ENCODE results near the gene MFSD6. TPM values are rescaled to one million over a fixed set of nuclear protein-coding genes. Genes with fewer than 3 reads are reported as not detected.

MFSD6 gene
- total RNA-seq, 1 donor from 2014 or later: 21.5 TPM

DNA sequence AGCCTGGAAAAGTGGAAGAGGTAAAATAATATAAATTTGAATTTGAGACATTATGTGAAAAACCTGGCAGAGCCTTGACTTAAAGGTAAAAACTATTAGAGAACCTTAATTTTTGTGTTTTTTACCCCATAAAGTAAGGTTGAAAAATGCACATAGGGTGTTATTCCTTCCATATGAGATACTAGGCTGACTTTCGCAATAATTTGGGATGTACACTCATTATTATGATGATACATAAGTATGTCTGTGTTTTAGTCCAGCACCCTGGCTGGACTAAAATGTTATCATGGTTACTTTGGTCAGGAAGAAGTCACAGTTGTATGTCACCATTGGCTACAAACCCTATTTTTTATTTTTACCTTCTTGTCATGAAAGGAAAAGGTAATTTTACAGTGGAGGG is 106.5 kb downstream of the MFSD6 start:
- DNase-seq: no peak
- Mint-ChIP-seq H3K4me1 (peaks cover 4% of the 10 kb centered on the region), H3K36me3 (ENCODE audit: low read depth) (peaks cover 45% of the 10 kb centered on the region), H3K9me3 (no peaks in the 10 kb centered on the region), H3K4me3 (no peak overlapping the region), H3K27me3 (no peaks in the 10 kb centered on the region), H3K27ac (no peak overlapping the region)
- ATAC-seq (ENCODE audit: low read depth): no peak
- intact Hi-C loops (cut with micrococcal nuclease): loop anchor here (5.0 kb wide), 1 partner anchor 133 kb away; the partner anchor contains the start of gene NAB1
- no peak for TF ChIP-seq CTCF (IDR thresholded peaks at IDR 0.05)
- ChIA-PET CTCF (no interaction called here), POLR2A (interaction anchor here (1.0 kb wide), 1 partner anchor 18 kb away, joined by 4 read pairs; no protein-coding TSS in a partner anchor)

DNA sequence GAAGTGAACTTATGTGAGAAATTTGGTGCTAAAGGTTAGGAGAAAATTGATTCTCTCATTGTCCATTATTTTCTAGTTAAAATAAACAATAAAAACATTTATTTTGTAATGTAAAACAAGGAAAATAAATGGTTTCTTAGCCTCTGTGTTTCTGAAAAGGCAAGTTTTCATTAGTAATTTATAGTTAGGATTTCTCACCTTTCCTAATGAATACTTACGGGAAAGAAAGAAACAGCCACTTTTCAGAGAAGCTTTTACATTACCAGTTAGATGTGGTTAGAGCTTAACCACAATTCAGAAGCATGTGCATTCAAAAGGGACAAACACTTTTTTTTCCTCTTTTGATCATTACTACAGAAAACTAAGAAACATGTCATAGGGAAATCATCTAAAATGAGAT is 107.5 kb downstream of the MFSD6 start:
- H3K36me3 Mint-ChIP-seq (ENCODE audit: low read depth): peaks cover 45% of the 10 kb centered on the region
- intact Hi-C loops (cut with micrococcal nuclease): no loop called here
- H3K27ac Mint-ChIP-seq: no peak overlapping the region
- no peak overlapping the region for H3K4me3 Mint-ChIP-seq
- no peak for ATAC-seq (ENCODE audit: low read depth)
- H3K27me3 Mint-ChIP-seq: no peaks in the 10 kb centered on the region
- no peak for DNase-seq
- CTCF ChIA-PET: no interaction called here
- H3K4me1 Mint-ChIP-seq: peaks cover 4% of the 10 kb centered on the region
- no peak for TF ChIP-seq CTCF (IDR thresholded peaks at IDR 0.05)
- no peaks in the 10 kb centered on the region for H3K9me3 Mint-ChIP-seq
- POLR2A ChIA-PET: no interaction called here

GRCh38 chr2:190517468-190517867 is 109.3 kb downstream of the MFSD6 start:
- ChIA-PET POLR2A (interaction anchor here (1.4 kb wide), 1 partner anchor 17 kb away, joined by 4 read pairs; the partner anchor contains the start of gene NEMP2), CTCF (no interaction called here)
- DNase-seq: no peak
- peaks cover 4% of the 10 kb centered on the region for H3K4me1 Mint-ChIP-seq
- no peak overlapping the region for H3K4me3 Mint-ChIP-seq
- no peak for ATAC-seq (ENCODE audit: low read depth)
- peaks cover 56% of the 10 kb centered on the region for H3K36me3 Mint-ChIP-seq (ENCODE audit: low read depth)
- TF ChIP-seq CTCF (IDR thresholded peaks at IDR 0.05): no peak
- intact Hi-C loops (cut with micrococcal nuclease): no loop called here
- H3K27me3 Mint-ChIP-seq: no peaks in the 10 kb centered on the region
- H3K9me3 Mint-ChIP-seq: no peaks in the 10 kb centered on the region
- H3K27ac Mint-ChIP-seq: no peak overlapping the region

GRCh38 chr2:190519975-190520767 is 112.0 kb downstream of the MFSD6 start:
- Mint-ChIP-seq H3K4me3 (no peak overlapping the region), H3K9me3 (no peaks in the 10 kb centered on the region), H3K36me3 (ENCODE audit: low read depth) (peaks cover 51% of the 10 kb centered on the region), H3K4me1 (peaks cover 4% of the 10 kb centered on the region), H3K27me3 (no peaks in the 10 kb centered on the region), H3K27ac (no peak overlapping the region)
- DNase-seq (no peak), ATAC-seq (ENCODE audit: low read depth) (no peak)
- TF ChIP-seq CTCF (IDR thresholded peaks at IDR 0.05): no peak
- ChIA-PET POLR2A (no interaction called here), CTCF (interaction anchor here (0.8 kb wide), 1 partner anchor 160 kb away, joined by 3 read pairs; no protein-coding TSS in a partner anchor)
- intact Hi-C loops (cut with micrococcal nuclease): no loop called here

- no peaks in the 10 kb centered on the region for H3K27me3 Mint-ChIP-seq
- H3K4me3 Mint-ChIP-seq: no peak overlapping the region
Measured at GRCh38 chr2:190524928-190525327, 116.8 kb downstream of the MFSD6 start.

More at GRCh38 chr2:190524928-190525327, 116.8 kb downstream of the MFSD6 start:
- ATAC-seq (ENCODE audit: low read depth) (no peak), DNase-seq (no peak)
- peaks cover 44% of the 10 kb centered on the region for H3K4me1 Mint-ChIP-seq
- no peaks in the 10 kb centered on the region for H3K9me3 Mint-ChIP-seq
- intact Hi-C loops (cut with micrococcal nuclease): no loop called here
- ChIA-PET CTCF (no interaction called here), POLR2A (no interaction called here)
- no peak for TF ChIP-seq CTCF (IDR thresholded peaks at IDR 0.05)
- H3K27ac Mint-ChIP-seq: no peak overlapping the region
- H3K36me3 Mint-ChIP-seq (ENCODE audit: low read depth): peaks cover 29% of the 10 kb centered on the region
